Brain pericyte (primary cell): ENCODE results near the gene ZBBX.

Experiments used
- DNase-seq: peaks from one replicate; pipeline ENCODE4 v3.0.0-alpha.2; 2012; ENCODE audit warnings: low read depth, low spot score

The ZBBX gene

GRCh38 chr3:167305340-167305890, 74.7 kb downstream of the ZBBX start:
- DNase-seq = no peak

GRCh38 chr3:167304077-167304476, 76.0 kb downstream of the ZBBX start:
- no peak for DNase-seq

GRCh38 chr3:167302678-167303077, 77.4 kb downstream of the ZBBX start:
- DNase-seq = no peak

- DNase-seq = no peak
Observed at GRCh38 chr3:167300207-167300606, 79.9 kb downstream of the ZBBX start.

- DNase-seq = no peak
Observed at GRCh38 chr3:167289435-167289834, 90.7 kb downstream of the ZBBX start.

GRCh38 chr3:167288737-167289136, 91.4 kb downstream of the ZBBX start:
- DNase-seq = no peak

- DNase-seq = no peak
Observed at GRCh38 chr3:167287308-167287707, 92.8 kb downstream of the ZBBX start.

GRCh38 chr3:167274141-167274874, 105.8 kb downstream of the ZBBX start:
- no peak for DNase-seq

- DNase-seq = no peak
Observed at GRCh38 chr3:167253037-167253436, 127.1 kb downstream of the ZBBX start.

GRCh38 chr3:167251678-167252077, 128.4 kb downstream of the ZBBX start:
- no peak for DNase-seq

GRCh38 chr3:167246252-167246651, 133.8 kb downstream of the ZBBX start:
- no peak for DNase-seq

GRCh38 chr3:167241048-167241845, 138.8 kb downstream of the ZBBX start:
- DNase-seq = no peak

- no peak for DNase-seq
Observed at GRCh38 chr3:167228135-167228534, 152.0 kb downstream of the ZBBX start.

GRCh38 chr3:167225821-167226220, 154.3 kb downstream of the ZBBX start:
- no peak for DNase-seq

- no peak for DNase-seq
Observed at GRCh38 chr3:167209011-167209410, 171.1 kb downstream of the ZBBX start.

GRCh38 chr3:167203062-167203461, 177.0 kb downstream of the ZBBX start:
- no peak for DNase-seq

GRCh38 chr3:167198949-167199600, 181.0 kb downstream of the ZBBX start:
- DNase-seq = no peak
